ENCODE data around the gene NOTCH3.

Gene NOTCH3

GRCh38 chr19:15169541-15170285 lies 31.1 kb downstream of the NOTCH3 start:
- DNase-seq, result no peak

GRCh38 chr19:15166700-15167099 lies 34.1 kb downstream of the NOTCH3 start:
- DNase-seq, result no peak

GRCh38 chr19:15161028-15161984 lies 39.5 kb downstream of the NOTCH3 start:
- DNase-seq, result no peak

- no peak for DNase-seq
These were observed 41.5 kb downstream of the NOTCH3 start for GRCh38 chr19:15159251-15159650.

GRCh38 chr19:15156391-15156790 lies 44.4 kb downstream of the NOTCH3 start:
- no peak for DNase-seq

GRCh38 chr19:15155296-15155695 lies 45.5 kb downstream of the NOTCH3 start:
- no peak for DNase-seq

DNA sequence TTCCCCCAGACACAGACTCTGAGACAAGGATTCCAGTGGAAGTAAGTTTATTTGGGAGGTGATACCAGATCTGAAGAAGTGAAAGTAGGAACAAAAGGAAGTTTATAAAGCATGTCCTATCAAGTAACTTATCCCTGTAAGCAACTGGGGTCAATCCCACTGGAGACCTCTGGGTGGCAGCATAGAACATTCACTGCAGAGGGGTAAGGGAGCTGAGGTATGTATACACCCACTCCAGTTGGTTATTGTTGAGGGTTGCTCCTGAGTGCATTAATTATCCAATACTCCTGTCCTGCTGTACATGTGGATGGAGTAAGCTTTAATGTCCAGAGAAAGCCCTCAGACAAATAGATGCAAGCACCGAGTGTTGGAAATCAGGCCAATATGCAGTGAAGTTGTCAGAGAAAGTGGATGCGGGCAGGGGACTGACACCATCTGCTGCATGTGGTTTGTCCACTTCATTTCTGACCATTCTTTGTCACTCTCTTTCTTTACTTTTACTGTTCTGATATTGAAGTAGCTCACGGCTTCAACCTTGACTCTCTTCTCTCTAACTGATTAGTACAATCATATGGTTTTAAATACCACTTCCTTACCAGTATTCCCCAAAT lies 46.7 kb downstream of the NOTCH3 start:
- DNase-seq, result no peak

DNA sequence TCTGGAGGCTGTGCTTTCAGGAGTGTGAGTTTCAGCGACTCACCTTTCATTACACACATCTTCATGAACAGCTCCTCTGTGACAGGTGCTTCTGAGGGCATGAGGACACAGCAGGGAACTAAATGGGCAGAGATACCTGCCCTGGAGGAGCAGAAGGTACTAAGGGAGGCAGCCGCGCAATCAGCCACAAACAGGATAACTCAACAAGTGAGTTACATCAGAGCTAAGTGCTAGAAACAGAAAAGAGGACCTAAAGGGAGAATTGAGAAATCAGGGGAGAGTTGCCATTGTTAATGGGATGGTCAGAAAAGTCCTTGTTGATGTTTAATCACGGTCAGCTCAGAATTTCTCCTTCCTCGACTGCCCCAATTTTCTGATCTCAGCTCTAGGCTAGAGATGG lies 51.1 kb downstream of the NOTCH3 start:
- no peak for DNase-seq

GRCh38 chr19:15147090-15147489 lies 53.7 kb downstream of the NOTCH3 start:
- DNase-seq, result no peak

DNA sequence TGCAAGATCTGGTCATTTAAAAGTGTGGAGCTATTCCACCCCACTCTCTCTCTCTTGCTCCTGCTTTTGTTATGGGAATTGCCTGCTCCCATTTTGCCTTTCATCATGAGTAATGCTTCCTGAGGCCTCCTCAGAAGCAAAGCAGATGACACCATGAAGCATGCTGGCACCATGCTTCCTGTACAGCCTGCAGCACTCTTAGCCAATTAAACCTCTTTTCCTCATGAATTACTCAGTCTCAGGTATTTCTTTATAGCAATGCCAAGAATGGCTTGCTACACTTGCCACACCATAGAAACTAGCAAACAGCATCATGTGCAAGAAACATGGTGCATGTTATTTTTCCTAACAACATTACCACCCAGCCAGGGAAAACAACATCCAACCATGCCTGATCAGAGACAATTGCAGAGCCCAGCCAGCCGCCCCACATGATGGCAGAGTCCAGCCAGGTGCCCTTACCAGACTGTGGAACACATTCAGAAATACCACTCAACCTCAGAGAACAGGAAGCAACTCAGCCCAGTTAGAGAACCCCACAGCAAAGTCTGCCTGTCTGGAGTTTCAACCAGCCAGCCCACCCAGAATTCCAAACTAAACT lies 56.6 kb downstream of the NOTCH3 start:
- DNase-seq, result no peak

DNA sequence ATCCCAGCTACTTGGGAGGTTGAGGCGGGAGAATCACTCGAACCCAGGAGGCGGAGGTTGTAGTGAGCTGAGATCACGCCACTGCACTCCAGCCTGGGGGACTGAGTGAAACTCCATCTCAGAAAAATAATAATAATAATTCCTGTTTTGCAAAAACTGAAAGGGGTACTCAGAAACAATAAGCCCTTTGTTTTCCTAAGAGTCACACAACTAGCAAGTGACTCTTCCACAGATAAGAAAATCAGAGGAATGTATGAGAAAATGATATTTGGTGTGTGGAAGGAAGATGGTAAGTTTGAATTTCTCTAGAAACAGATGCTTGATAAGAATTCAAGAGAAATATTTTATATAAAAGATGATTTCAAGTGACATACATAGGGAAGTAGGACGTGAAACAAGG lies 58.5 kb downstream of the NOTCH3 start:
- DNase-seq, result no peak

- no peak for DNase-seq
These were observed 59.7 kb downstream of the NOTCH3 start for GRCh38 chr19:15141143-15141542.

DNA sequence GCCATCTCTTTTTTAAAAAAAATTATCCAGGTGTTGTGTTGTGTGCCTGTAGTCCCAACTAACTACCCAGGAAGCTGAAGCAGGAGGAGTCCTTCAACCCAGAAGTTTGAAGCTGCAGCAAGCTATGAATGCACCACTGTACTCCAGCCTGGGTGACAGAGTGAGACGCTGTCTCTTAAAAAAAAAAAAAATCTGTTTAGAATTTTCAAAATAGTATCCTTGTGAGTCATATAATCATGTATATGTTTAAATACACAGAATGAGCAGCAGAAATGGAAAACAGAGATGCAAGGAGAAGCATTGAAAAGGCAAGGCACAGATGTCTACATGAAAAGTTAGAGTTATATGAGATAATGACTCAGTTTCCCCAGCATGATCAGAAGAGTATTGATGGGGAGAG lies 62.4 kb downstream of the NOTCH3 start:
- no peak for DNase-seq

GRCh38 chr19:15137777-15138176 lies 63.0 kb downstream of the NOTCH3 start:
- no peak for DNase-seq

- no peak for DNase-seq
These were observed 64.4 kb downstream of the NOTCH3 start for GRCh38 chr19:15136234-15136954.

DNA sequence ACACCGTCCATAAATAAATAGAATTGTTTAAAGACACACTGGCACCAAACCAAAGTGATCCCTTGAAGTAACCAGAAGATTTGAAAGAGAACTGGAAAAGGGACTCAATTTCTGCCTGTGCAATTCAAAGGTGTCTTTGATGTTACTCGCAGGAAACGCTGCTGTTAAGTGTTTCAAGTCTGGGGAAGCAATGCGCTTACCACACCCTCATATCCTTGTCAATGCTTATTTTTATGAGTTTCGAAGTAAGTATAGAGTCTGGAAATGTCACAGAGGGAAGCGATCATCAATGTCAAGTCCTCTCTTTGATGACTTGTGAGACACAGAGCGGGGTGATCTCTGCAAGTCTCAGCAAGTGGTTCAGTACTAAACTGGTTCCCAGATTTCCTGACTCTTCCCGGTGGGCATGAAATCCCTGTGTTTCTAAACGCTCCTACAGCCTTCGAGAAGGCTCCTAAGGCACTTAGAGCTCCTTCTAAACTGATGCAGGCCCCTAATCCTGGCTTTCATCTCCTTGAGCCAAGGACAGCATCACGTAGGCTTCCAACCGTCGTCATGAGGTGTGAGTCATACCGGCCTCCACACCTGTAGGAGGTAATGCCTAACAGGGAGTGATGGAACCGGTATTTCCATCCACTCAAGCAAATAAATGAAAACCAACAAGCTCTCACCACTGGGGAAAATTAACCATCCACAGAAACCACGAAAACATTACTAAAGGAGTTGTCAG lies 70.8 kb downstream of the NOTCH3 start:
- DNase-seq, result no peak

GRCh38 chr19:15128162-15128770 lies 72.5 kb downstream of the NOTCH3 start:
- DNase-seq, result no peak

- DNase-seq, result no peak
These were observed 74.5 kb downstream of the NOTCH3 start for GRCh38 chr19:15126131-15126910.
